OCI-M2 (cell line): ENCODE data around the gene CYP4X1.
"Not testable (repeated sequence)": the region's sequence is repeated elsewhere in the genome, so short reads cannot be mapped to it uniquely, and the experiment has no call there.

Source experiments
- DNase-seq: peaks from one replicate; lab custom pipeline; 2025; ENCODE audit not compliant: unreplicated experiment; lab: John Stamatoyannopoulos, UW

The CYP4X1 gene, protein sequence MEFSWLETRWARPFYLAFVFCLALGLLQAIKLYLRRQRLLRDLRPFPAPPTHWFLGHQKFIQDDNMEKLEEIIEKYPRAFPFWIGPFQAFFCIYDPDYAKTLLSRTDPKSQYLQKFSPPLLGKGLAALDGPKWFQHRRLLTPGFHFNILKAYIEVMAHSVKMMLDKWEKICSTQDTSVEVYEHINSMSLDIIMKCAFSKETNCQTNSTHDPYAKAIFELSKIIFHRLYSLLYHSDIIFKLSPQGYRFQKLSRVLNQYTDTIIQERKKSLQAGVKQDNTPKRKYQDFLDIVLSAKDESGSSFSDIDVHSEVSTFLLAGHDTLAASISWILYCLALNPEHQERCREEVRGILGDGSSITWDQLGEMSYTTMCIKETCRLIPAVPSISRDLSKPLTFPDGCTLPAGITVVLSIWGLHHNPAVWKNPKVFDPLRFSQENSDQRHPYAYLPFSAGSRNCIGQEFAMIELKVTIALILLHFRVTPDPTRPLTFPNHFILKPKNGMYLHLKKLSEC

GRCh38 chr1:47023268-47024140, at the start of gene CYP4X1:
TSS of gene CYP4X1 (plus strand) at chr1:47023669. CDS start at chr1:47023818, 149 bp downstream.
- DNase-seq = no peak

GRCh38 chr1:46983166-46983829, 40.2 kb upstream of the CYP4X1 start:
- DNase-seq = no peak

DNA sequence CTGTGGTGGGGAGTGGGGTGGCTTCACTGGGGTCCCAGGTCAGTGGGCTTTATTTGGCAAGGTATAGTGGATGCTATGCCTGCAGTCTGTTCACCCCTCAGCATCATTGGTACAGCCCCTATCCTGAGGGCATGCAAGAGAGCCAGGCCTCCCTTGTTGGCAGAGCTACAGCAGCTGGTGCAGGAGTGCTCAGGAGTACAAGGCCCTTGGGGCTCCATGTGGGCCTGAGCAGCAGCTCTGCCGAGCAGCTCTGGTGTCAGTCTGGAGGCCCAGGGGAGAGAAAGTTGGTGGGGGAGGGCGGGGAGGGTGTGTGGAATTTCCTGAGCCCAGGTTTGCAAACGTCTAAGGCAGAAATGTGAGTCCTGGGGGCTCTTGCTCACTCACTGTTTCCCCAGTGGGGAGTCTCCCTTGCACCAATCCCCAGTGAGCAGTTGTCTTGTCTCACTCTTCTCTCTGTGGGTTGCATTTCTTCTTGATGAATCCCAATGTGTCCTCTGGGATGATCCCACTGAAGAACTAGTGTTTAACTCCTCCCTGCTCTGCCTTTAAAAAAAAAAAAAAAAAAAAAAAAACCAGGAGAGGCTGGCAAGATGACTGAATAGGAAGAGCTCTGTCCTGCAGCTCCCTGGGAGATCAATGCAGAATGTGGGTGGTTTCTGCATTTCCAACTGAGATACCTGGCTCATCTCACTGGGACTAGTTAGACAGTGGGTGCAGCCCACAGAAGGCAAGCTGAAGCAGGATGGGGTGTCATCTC, 39.5 kb upstream of the CYP4X1 start:
- no peak for DNase-seq

- not testable (repeated sequence) for DNase-seq
These were observed 32.9 kb upstream of the CYP4X1 start for GRCh38 chr1:46990541-46990940.

- DNase-seq = no peak
These were observed 32.2 kb upstream of the CYP4X1 start for GRCh38 chr1:46991083-46991923.

- no peak for DNase-seq
These were observed 26.7 kb upstream of the CYP4X1 start for GRCh38 chr1:46996659-46997281.

DNA sequence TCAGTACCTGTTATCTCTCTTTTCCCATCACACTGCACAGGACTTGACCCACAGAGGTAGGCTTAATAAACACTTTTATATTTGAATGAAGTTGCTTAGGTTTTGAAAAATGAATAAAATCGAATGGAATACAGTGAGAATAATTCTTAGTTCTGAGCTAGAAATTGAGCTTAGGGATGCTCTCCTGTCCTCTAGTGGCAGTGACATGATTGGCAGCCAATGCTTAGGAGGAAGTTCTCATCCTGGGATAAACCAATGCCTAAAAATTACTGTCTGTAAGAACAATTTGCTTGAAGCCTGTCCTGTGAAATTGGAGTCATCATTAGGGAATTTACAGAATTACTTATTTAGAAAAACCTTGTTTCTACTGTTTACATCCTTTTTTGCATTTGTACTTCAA, 21.3 kb upstream of the CYP4X1 start:
- no peak for DNase-seq

DNA sequence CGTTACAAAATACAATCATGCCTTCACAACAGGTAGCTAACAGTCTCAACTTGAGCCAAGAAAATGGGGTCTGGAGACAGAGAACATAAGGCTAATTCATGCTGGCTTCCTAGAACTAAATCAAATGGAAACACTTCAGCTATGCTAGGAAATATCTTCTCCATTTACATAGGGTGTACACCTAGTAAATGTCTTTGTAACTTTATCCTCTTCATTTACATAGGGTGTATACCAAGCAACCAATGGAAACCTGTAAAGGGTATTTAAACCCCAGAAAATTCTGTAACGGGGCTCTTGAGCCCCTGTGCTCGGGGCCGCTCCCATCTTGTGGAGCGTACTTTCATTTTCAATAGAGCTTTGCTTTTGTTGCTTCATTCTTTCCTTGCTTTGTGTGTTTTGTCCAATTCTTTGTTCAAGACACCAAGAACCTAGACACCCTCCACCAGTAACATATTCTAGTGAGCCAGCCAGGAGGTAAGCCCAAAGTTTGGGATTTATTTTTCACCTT, 19.5 kb upstream of the CYP4X1 start:
- no peak for DNase-seq

- not testable (repeated sequence) for DNase-seq
These were observed 17.0 kb upstream of the CYP4X1 start for GRCh38 chr1:47006437-47006836.

- no peak for DNase-seq
These were observed 10.2 kb upstream of the CYP4X1 start for GRCh38 chr1:47013293-47013692.

DNA sequence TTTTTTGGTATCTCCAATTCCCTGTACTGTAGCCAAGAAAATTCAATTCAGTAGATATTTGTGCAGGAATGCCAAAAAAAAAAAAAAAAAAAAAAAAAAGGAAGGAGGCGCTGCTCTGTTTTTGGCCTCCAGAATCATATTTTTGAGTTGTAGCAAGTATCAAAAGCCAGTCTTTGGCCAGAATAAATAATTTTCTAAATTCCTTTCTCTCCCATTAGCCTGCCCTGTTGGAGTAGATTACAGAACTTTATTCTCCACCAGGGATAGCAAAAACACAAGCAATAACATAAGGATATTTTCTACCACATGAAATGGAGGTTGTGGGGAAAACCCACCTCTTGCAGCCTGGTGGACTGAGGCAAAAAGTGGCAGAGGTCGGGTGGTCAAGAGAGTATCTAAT, 2.4 kb upstream of the CYP4X1 start:
- no peak for DNase-seq

DNA sequence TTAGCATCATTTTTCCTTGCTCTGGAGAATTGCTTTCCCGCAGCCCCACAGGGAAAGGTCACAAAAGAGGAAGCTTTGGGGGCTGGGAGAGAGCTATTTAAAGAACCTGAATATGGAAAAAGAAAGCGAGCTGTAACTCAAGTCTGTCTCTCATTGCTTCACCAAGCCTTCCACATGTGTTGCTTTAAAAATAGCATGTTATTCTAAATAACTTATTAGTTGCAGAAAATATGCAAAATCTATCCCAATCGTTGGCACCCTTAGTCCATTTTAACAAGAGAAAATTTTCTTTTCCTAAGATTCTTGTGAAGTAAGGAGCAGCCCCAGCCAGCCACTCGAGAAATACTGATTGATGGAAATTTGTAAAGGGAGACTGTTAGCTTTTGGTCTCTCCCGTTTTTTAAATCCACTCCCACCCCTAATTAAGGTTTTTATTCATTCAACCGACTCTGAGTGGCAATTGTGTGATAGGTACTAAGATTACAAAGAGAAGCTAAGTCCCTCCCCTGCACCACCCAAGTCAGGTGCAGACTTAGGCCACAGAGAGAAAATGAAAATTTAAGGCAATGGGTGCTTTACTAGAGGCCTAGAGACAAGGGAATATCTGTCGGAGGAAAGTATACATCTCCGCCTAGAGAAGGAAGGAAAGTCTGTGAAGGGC, 802 bp downstream of the CYP4X1 start:
- no peak for DNase-seq

DNA sequence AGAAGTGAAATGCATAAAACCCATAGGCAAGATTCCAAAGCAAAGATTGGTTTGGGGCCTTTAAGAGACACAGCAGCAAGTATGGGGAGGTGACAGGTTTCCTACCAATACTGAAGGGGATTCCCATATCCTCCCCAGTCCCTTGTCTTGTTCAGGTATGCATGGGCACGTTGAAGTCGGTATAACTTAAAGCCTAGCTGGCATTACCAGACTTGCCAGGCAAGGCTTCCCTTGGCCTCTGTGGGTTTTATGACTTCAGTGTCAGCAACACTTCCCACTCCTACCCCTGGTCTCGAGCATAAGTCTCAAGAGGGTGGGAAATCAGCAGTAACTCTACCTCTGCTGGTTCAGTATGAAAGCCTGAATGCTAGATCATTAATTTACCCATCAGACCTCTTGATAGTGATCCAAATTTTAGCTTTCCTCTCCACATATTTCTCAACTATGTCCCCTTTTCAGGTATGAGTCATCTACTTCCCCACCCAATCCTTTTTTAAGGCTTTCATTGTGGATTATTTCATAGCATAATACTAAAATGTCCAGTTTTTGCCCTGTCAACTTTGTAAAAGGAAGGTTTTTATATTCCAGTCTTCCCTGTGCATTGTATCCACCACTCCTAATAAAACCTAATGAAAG, 6.8 kb downstream of the CYP4X1 start:
- DNase-seq = no peak

DNA sequence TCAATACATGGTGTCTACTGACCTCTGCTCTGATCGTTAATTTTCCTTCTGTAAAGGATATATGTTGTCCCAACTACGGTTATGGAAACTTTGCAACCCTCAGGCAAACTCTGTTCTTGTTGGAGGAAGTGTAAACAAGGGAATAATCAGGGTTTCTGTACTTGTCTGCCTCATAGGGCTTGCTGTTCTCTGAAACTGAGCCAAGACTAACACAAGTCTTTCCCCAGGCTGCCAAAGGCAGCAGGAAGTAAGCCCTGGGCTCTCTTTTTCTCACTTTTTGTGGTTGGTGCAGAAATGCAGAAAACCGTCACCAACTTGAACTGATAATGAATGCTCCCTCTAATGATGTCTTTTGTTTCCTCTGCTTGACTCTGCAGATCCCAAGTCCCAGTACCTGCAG, 7.6 kb downstream of the CYP4X1 start:
- DNase-seq = no peak

DNA sequence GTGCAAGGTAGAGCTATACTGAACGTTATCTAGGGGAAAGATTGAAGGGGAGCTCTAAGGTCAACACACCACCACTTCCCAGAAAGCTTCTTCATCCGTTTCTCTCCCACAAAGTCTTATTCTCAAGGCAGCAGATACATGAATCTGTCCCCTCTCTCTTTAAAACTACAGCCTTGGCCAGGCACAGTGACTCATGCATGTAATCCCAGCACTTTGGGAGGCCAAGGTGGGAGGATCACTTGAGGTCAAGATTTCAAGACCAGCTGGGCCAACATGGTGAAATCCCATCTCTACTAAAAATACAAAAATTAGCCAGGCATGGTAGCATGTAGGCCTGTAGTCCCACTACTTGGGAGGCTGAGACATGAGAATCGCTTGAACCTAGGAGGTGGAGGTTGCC, 8.1 kb downstream of the CYP4X1 start:
- DNase-seq = no peak

- no peak for DNase-seq
These were observed 13.3 kb downstream of the CYP4X1 start for GRCh38 chr1:47036764-47037163.

DNA sequence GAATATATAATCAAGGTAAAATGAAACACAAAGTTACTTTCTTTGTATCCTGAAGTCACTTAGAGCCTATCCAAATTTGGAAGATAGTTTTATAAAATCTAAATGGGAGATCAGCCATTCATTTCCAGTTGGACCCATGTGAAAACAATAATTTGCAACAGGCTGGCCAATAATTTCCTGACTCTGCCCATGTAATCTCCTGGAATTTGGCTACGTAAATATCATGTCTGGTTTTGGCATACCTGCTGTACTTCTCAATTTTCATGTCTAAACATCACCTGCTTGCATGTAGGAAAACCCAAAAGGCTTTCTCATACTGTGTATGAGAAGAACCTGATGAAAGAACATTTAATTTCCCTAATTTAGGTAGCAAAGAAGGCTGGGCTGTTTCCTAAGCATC, 35.9 kb downstream of the CYP4X1 start:
- DNase-seq = no peak

DNA sequence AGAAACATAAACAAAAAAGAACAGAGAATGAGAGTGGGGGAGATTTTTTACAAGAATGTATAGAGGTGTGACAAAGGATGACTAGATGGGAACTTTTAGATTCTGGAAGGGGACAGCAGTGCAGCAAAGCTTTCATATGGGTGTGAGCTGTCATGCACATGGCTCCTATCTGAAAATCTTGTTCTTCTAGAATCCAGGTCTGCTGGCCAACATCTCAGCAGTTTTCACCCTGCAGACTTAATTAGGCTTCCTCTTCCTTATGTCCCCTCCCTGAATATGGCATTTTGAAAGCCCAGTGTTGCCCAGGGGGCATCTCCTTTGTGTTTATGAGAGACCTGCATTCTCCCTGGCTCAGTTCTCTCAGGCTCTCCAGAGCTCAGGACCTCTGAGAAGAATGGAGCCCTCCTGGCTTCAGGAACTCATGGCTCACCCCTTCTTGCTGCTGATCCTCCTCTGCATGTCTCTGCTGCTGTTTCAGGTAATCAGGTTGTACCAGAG, 43.7 kb downstream of the CYP4X1 start, which contains the start of gene CYP4Z1:
CYP4Z1 (plus strand) TSS at position 135 of the 498 bp plus-strand sequence; CDS start at position 395, 260 bp downstream.
- no peak for DNase-seq
